GM19043 (cell line): ENCODE results near the gene LPAR2.
"Not testable (repeated sequence)": the region's sequence is repeated elsewhere in the genome, so short reads cannot be mapped to it uniquely, and the experiment has no call there.

Source experiments
- ATAC-seq: cut with Tn5 transposase; IDR thresholded peaks from one replicate; pipeline ENCODE4 v1.9.1; 2021; ENCODE audit warnings: low read depth; ENCODE audit not compliant: unreplicated experiment

Gene LPAR2

GRCh38 chr19:19633711-19634515 is 5.9 kb upstream of the LPAR2 start:
- ATAC-seq: no peak

GRCh38 chr19:19632661-19633060 is 4.6 kb upstream of the LPAR2 start:
- no peak for ATAC-seq

- ATAC-seq: no peak
These were observed 3.3 kb upstream of the LPAR2 start for GRCh38 chr19:19631346-19631745.

GRCh38 chr19:19630426-19630825 is 2.4 kb upstream of the LPAR2 start:
- no peak for ATAC-seq

GRCh38 chr19:19630062-19630414 is 2.0 kb upstream of the LPAR2 start:
- no peak for ATAC-seq

- ATAC-seq: no peak
These were observed 598 bp upstream of the LPAR2 start for GRCh38 chr19:19628501-19629134.

- no peak for ATAC-seq
These were observed 1.2 kb downstream of the LPAR2 start for GRCh38 chr19:19626516-19627472.

- no peak for ATAC-seq
These were observed 3.9 kb downstream of the LPAR2 start for GRCh38 chr19:19624032-19624570.

- ATAC-seq: no peak
These were observed 4.6 kb downstream of the LPAR2 start for GRCh38 chr19:19623383-19623782.

- no peak for ATAC-seq
These were observed 8.2 kb downstream of the LPAR2 start for GRCh38 chr19:19619849-19620210.

- no peak for ATAC-seq
These were observed 8.7 kb downstream of the LPAR2 start for GRCh38 chr19:19619181-19619848.

- ATAC-seq: peak; percentile 96
These were observed 9.6 kb downstream of the LPAR2 start, which contains the start of gene PBX4 for GRCh38 chr19:19618219-19619051. TSS of gene PBX4 (minus strand) at chr19:19618687. CDS start at chr19:19618629, 58 bp downstream.

GRCh38 chr19:19615086-19615485 is 12.9 kb downstream of the LPAR2 start:
- ATAC-seq: no peak

GRCh38 chr19:19613506-19613905 is 14.5 kb downstream of the LPAR2 start:
- ATAC-seq: no peak

- no peak for ATAC-seq
These were observed 17.4 kb downstream of the LPAR2 start for GRCh38 chr19:19610376-19611202.

- ATAC-seq: not testable (repeated sequence)
These were observed 21.3 kb downstream of the LPAR2 start for GRCh38 chr19:19606686-19607085.

GRCh38 chr19:19606021-19606420 is 22.0 kb downstream of the LPAR2 start:
- ATAC-seq: no peak

- no peak for ATAC-seq
These were observed 25.2 kb downstream of the LPAR2 start for GRCh38 chr19:19602713-19603324.
